Right kidney (tissue), 1 donor: ENCODE results near the gene MYO1C.
A peak's percentile ranks its signal among the peaks of the same experiment; 100 is the strongest.
"Not testable (repeated sequence)": the region's sequence is repeated elsewhere in the genome, so short reads cannot be mapped to it uniquely, and the experiment has no call there.

ENCODE experiments used
- DNase-seq: peaks from one replicate; pipeline ENCODE4 v3.0.0-alpha.2; 2016

Gene MYO1C

GRCh38 chr17:1509290-1509881 lies 16.9 kb upstream of the MYO1C start:
- no peak for DNase-seq

GRCh38 chr17:1508709-1509108 lies 16.2 kb upstream of the MYO1C start:
- DNase-seq, result not testable (repeated sequence)

DNA sequence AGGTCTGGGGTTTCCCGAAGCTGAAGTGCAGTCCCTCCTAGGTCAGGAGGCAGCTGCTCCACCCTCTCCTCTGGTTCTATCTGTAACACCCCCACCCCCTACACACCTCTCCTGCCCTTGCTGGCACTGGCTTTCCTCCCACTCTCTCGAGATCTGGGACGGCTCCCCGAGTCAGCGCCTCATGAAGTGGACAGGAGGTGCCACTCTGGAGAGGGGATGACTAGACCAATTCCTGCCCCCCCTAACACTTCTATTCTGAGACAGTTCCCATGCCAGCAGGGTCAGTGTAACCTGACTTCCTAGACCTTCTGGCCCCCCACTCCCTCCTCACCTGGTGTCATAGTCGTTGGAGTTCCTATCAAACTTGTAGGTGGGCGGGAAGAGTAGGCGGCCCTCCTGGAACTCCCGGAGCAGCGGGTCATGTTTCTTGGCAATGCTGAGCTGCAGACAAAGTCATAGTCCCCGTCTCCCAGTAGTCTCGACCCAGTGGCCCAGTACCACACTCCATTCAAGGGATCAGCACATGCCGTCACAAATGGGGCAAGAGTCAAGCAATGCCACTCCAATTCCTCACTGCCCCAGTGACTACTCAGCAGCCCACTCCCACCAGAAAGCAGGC lies 14.3 kb upstream of the MYO1C start:
- DNase-seq, result no peak

DNA sequence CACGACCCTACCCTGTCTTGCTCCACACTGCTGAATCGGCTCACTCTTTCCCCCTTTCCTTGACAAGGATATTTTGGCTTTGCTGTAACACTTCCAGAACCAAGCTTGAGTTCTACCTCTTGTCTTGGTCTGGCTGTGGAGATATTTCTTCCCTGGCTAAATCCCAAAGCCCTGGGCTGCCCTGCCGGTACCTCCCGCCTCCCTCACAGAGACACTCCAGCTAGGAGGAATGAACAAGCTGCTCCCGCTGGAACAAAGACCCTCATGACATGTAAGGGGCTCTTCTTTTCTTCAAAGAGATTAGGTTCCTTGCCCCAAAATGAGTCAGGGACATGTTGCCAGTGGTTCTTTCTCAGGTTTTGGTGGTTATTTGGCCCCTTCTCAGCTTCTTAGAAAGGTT lies 13.1 kb upstream of the MYO1C start:
- DNase-seq, result no peak

DNA sequence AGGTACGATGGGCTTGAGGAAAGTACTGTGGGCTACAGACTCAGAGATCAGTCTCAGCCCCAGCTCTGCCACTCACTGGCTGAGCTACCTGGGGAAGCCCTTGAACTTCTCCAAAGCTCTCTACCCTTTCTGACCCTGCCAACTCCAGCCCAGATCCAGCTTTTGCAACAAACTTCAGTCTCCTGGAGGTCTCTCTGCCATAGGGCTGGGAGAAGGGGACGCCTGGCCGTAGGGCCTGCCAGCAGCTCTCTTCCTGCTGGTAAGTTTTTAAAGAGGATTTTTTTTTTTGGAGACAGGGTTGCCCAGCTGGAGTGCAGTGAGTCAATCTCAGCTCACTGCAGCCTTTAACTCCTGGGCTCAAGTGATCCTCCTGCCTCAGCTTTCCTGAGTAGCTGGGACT lies 12.4 kb upstream of the MYO1C start:
- DNase-seq, result no peak

DNA sequence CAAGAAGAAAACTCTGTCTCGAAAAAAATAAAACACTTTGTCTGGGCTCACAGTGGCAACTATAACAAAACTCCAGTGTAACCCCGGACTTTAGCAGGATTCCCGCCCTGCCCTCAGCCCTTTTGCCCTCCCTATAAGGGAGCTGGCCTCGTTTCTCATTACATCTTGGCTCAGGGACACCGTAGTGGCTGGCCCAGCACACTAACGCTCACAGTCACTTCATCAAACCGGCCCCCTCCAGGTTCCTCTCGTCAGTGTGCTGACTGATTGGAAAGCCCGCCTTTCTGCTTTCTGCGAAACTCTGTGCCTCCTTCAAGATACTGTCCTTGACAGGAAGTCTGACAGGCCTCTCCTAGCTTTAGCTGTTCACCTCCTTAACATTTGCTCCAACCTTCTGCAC lies 11.2 kb upstream of the MYO1C start:
- DNase-seq, result no peak

DNA sequence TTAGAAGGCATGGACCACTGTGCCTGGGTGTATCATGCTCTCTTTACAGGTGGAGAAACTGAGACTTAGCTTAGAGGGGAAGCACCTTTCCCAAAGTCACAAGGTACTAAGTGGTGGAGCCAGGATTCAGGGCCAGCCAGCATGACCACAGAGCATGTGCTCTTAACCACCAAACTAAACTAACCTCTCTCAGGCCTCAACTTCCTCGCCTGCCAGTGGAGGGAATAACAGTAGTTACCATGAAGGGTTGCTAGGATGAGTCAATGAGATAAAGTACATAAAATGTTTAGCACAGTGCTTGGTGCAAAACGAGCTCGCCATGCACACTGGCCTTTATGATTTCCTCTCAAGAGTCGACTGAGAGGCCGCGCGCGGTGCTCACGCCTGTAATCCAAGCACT lies 6.4 kb upstream of the MYO1C start:
- DNase-seq, result no peak

DNA sequence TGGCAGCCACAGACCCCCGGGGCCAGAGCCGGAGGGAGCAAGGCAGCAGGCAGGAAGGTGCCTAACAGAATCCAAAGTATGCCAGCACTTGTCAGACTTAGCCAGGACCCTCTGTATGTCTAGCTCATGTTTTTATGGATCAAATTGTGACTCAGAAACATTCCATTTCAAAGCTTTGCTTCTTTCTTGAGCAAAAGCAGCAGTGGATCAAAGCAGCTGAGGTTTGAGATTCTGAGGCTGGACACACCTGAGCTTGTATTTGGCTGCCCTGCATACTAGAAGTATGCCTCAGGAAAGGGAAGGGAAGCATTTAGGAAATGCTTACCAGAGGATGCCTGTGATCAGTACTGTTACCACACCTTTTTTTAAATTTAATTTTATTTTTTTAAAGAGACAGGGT lies 5.7 kb upstream of the MYO1C start:
- no peak for DNase-seq

DNA sequence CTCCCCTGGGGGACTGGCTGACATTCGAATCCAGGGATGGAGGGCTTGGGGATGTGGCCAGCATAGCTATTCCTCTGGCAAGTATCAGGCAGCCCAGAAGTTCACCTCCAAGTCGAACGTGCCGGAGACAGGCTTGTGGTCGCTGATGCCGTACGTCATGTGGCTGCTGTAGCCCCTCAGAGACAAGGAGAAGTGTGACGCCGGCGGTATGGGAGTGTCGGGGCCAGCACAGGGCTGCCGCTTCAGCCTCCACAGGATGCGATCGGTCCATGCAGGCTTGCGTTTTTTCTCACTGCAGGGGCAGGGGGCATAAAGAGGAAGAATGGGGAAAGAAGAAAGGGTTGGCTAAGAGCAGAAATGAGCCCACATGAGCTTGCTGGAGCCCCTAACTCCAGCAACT lies 5.3 kb upstream of the MYO1C start:
- no peak for DNase-seq

- no peak for DNase-seq
These were observed 4.4 kb upstream of the MYO1C start for GRCh38 chr17:1496869-1497268.

DNA sequence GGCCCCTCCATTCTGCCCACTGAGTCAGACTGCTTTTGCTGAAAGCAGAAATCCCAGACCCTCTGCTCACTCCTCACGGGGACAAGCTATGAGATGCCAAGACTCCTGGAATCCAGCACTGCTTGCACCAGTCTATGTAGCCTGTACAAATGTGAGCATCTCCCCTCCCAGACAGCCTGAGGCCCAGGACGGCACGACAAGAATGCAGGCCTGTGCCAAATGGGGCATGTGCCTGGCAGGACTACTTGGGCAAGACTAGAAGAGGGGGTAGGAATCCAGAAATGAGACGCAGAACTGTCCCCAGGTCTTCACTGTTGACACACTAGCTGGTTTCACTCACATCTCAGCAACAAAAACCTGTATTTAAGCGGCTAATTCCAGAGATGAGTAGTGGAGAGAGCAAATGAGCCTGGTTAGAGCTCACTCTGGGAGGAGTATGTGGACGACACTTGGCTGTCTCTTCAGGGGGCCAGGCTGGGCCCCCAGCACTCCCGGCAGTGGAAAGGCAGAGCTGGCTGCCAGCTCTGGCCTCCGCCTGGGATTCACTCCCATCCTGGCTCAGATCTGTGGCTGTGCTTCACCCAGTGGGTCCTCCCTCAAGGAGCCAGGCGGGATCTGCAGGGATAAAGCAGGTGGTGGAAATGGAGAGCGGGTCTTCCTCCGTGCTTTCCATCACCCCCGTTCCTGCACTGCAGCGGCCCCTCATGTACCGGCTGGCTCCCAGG lies 2.9 kb upstream of the MYO1C start:
- no peak for DNase-seq

GRCh38 chr17:1494736-1495253 lies 2.3 kb upstream of the MYO1C start:
- no peak for DNase-seq

DNA sequence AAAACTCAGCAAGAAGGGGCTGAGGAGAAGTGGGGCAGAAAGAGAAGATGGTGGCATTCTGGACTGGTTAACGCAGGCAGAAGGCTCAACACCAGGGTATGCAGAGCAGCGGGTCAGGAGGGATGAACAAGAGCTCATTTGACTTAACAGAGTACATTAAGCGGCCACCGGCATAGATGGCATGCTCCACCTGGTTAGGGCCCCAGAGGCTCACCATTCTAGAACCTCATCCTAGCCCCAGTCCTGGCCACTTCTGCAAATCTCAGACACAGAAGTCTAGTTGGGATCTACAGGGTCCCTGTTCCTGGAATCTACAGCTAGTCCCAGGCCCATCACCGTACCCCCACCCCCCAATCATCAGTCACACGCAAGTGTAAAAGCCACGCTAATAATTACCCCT lies 1.7 kb upstream of the MYO1C start:
- no peak for DNase-seq

DNA sequence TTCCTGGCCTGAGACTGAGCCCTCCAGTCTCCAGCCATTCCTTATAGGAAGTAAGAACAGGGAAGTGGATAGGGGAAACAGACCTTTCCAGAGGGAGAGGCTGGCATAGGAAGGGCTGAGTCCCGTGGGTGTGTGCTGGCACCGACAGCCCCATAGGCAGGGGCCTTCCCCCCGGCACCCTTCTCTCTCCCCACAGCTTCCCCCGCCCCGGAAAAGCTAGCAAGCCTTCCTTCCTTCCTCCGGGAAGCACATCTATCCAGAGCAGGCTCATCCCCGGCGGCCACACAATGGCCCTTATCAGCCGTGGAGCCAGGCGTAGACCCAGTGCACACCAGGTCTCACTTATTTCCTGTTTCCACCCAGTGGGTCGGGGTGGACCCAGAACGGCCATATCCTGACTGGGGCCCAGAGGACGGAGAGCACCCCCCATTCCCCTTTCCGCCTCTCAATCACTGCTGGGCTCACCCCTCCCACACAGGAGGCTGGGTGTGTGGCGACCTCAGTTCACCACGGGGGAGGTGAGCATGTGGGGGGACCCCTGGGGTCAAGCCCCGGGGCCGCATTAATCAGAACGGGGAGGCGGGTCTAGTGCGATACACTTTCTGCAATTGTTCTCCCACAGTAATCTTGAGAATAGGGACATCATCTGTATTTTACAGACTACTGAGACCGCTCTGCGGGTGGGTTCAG lies 950 bp upstream of the MYO1C start:
- no peak for DNase-seq

- DNase-seq, result peak; percentile 65
These were observed 840 bp downstream of the MYO1C start for GRCh38 chr17:1491443-1492248.

GRCh38 chr17:1490643-1491442 lies 1.6 kb downstream of the MYO1C start:
- peak; percentile 76 for DNase-seq

- DNase-seq, result no peak
These were observed 3.6 kb downstream of the MYO1C start for GRCh38 chr17:1488826-1489270.

GRCh38 chr17:1487939-1488825 lies 4.3 kb downstream of the MYO1C start:
- peak; percentile 92 for DNase-seq

DNA sequence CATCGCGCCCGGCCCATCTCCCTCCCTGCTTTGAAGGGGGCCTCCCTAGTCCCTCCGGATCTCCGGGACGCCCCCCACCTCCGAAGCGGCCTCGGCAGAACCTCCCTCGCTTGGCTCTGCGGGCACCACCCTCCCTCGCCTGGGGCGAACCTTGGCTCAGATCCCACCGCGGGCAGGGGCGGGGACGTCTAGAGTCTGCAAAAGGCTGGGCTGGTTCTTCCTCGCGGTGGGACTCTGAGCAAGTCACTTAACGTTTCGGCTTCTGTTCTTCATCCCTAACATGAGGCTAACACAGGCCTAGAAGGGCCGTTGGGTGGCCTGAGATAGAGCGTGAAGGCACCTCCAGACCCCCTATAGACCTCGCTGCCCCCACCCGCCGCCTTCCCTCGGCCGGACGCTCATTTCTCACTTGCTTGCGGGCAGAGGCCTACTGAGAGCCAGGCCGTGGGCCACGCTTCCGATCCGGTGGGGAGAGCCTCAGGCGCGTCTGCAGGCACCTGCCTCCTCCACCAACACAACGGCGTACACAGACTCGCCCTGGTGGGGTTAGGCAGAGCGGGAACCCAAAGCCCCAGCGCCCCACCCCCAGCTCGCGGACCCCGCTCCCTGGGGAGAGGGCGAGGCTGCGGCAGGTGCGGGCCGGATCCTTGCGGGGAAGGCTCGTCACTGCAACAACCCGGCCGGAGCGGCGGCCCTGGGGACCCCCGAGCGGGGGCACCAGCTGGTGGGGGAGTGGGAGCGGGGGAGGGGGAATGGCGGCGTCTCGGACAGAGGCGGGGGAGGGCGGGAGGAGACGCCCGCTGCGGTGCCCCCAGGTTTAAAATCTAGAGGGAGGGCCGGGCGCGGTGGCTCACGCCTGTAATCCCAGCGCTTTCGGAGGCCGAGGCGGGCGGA lies 5.4 kb downstream of the MYO1C start:
- peak; percentile 71 for DNase-seq
